H1 (cell line): ENCODE measurements around the gene RPL37. TPM values are rescaled to one million over a fixed set of nuclear protein-coding genes. Genes with fewer than 3 reads are reported as not detected.

ENCODE experiments used
- CTCF ChIA-PET: fragments of 300-600 bp; sonication (Branson Sonifier 250); formaldehyde crosslinking; loops from one replicate; lab custom pipeline; 2021; ENCODE audit not compliant: partially characterized antibody; lab: Charles Lee
- POLR2A ChIA-PET: fragments of 300-600 bp; sonication (Branson Sonifier 250); formaldehyde crosslinking; loops from one replicate; lab custom pipeline; 2021; ENCODE audit warnings: inconsistent platforms; ENCODE audit not compliant: partially characterized antibody; lab: Charles Lee
- DNase-seq, 2 experiments: peaks; one replicate each; pipeline versions ENCODE4 v3.0.0 to v3.0.0-alpha.2; 2010 to 2022; ENCODE audit warnings: low spot score in 2 of 2, low read depth in 1 of 2, mixed read lengths in 1 of 2
- FAIRE-seq: peaks from 2 replicates; lab custom pipeline; 2011; peaks lifted over from hg19 to GRCh38; lab: Jason Lieb, UNC
- H2AFZ ChIP-seq: 2 replicates; pipeline ENCODE4 v1.8.1; 2012; ENCODE audit warnings: low read length, inconsistent platforms
- H2AK5ac ChIP-seq: 2 replicates; pipeline ENCODE4 v1.6.1; 2013; ENCODE audit warnings: low read depth, low read length
- H2BK120ac ChIP-seq: replicated peaks from 2 replicates; pipeline ENCODE3; 2013; ENCODE audit warnings: low read depth, low read length, inconsistent platforms
- H2BK12ac ChIP-seq: 2 replicates; pipeline ENCODE4 v1.6.1; 2013; ENCODE audit warnings: low read depth, low read length
- H2BK15ac ChIP-seq: 2 replicates; pipeline ENCODE4 v1.6.1; 2013; ENCODE audit warnings: low read length
- H2BK20ac ChIP-seq: 2 replicates; pipeline ENCODE4 v1.6.1; 2013; ENCODE audit warnings: low read length
- H2BK5ac ChIP-seq: 2 replicates; pipeline ENCODE4 v1.6.1; 2013; ENCODE audit warnings: low read depth, low read length
- H3K14ac ChIP-seq: 2 replicates; pipeline ENCODE4 v1.6.1; 2013; ENCODE audit warnings: inconsistent platforms; ENCODE audit not compliant: insufficient read length
- H3K18ac ChIP-seq: 2 replicates; pipeline ENCODE4 v1.6.1; 2013; ENCODE audit warnings: low read length; ENCODE audit errors: extremely low read depth
- H3K23ac ChIP-seq: 2 replicates; pipeline ENCODE4 v1.6.1; 2013; ENCODE audit warnings: inconsistent platforms; ENCODE audit not compliant: insufficient read length
- H3K23me2 ChIP-seq: 2 replicates; pipeline ENCODE4 v1.6.1; 2013; ENCODE audit warnings: low read depth, low read length
- H3K27ac ChIP-seq: 2 replicates; pipeline ENCODE4 v1.6.1; 2011; ENCODE audit warnings: low read depth, low read length, inconsistent platforms
- H3K27me3 ChIP-seq, 4 experiments: replicated peaks in 1 of 4; 1 replicate in 1 of 4; 2 replicates in 3 of 4; pipeline versions ENCODE4 v1.6.1 to v1.8.1; 2011 to 2013; ENCODE audit warnings: low read length in 3 of 4, mild to moderate bottlenecking in 3 of 4, inconsistent platforms in 2 of 4, mixed read lengths in 2 of 4, moderate library complexity in 1 of 4; ENCODE audit not compliant: control insufficient read depth in 3 of 4, insufficient read depth in 3 of 4; ENCODE audit errors: extremely low read depth in 1 of 4
- H3K36me3 ChIP-seq, 4 experiments: 2 replicates each; pipeline versions ENCODE4 v1.6.1 to v1.8.1; 2011 to 2013; ENCODE audit warnings: mild to moderate bottlenecking in 4 of 4, low read length in 3 of 4, moderate library complexity in 2 of 4, control low read depth in 1 of 4, inconsistent platforms in 1 of 4; ENCODE audit not compliant: insufficient read depth in 4 of 4, control insufficient read depth in 2 of 4
- H3K4ac ChIP-seq: replicated peaks from 2 replicates; pipeline ENCODE3; 2013; ENCODE audit warnings: low read length, low read depth, mixed read lengths, inconsistent platforms; ENCODE audit not compliant: insufficient read length
- H3K4me1 ChIP-seq, 4 experiments: replicated peaks in 1 of 4; 1 replicate in 1 of 4; 2 replicates in 3 of 4; pipeline versions ENCODE4 v1.6.1 to v1.8.1; 2011 to 2013; ENCODE audit warnings: low read length in 3 of 4, inconsistent platforms in 2 of 4, mixed read lengths in 1 of 4; ENCODE audit not compliant: insufficient read depth in 4 of 4, control insufficient read depth in 3 of 4
- H3K4me2 ChIP-seq, 2 experiments: 2 replicates each; pipeline versions ENCODE4 v1.6.1 to v1.8.1; 2011 to 2013; ENCODE audit warnings: low read depth in 2 of 2, low read length in 2 of 2, control low read depth in 1 of 2, inconsistent platforms in 1 of 2, mild to moderate bottlenecking in 1 of 2; ENCODE audit not compliant: insufficient read depth in 1 of 2
- H3K4me3 ChIP-seq, 4 experiments: fragments of 200-600, 300-600 bp in 1 of 4; sonication (generic), shearing (Covaris generic), sonication (Bioruptor Twin) in 1 of 4; 2 replicates each; pipeline versions ENCODE4 v1.5.1 to v1.8.1; 2011 to 2016; ENCODE audit warnings: low read length in 4 of 4, low read depth in 3 of 4, control low read depth in 2 of 4, inconsistent platforms in 2 of 4, mild to moderate bottlenecking in 2 of 4, mixed read lengths in 1 of 4, moderate library complexity in 1 of 4; ENCODE audit not compliant: insufficient read depth in 2 of 4; ENCODE audit errors: extremely low read depth in 1 of 4
- H3K56ac ChIP-seq: replicated peaks from 2 replicates; pipeline ENCODE3; 2013; ENCODE audit warnings: low read depth, mild to moderate bottlenecking, mixed read lengths, low read length, inconsistent platforms; ENCODE audit not compliant: insufficient read length
- H3K79me1 ChIP-seq: 2 replicates; pipeline ENCODE4 v1.6.1; 2013; ENCODE audit warnings: low read depth, low read length, control low read depth
- H3K79me2 ChIP-seq, 2 experiments: 2 replicates each; pipeline versions ENCODE4 v1.6.1 to v1.8.1; 2012 to 2013; ENCODE audit warnings: low read length in 2 of 2, mild to moderate bottlenecking in 2 of 2, inconsistent platforms in 1 of 2; ENCODE audit not compliant: insufficient read depth in 2 of 2, control insufficient read depth in 1 of 2
- H3K9ac ChIP-seq, 4 experiments: replicated peaks in 1 of 4; 1 replicate in 1 of 4; 2 replicates in 3 of 4; pipeline versions ENCODE4 v1.6.1 to v1.8.1; 2011 to 2013; ENCODE audit warnings: low read depth in 3 of 4, low read length in 3 of 4, control low read depth in 2 of 4, mild to moderate bottlenecking in 2 of 4, moderate library complexity in 2 of 4, inconsistent platforms in 1 of 4; ENCODE audit errors: extremely low read depth in 1 of 4
- H3K9me3 ChIP-seq, 2 experiments: 2 replicates each; pipeline versions ENCODE4 v1.6.1 to v1.8.1; 2012 to 2013; ENCODE audit warnings: mild to moderate bottlenecking in 2 of 2, moderate library complexity in 2 of 2, control low read depth in 1 of 2, inconsistent platforms in 1 of 2, low read depth in 1 of 2, low read length in 1 of 2, mixed read lengths in 1 of 2; ENCODE audit not compliant: insufficient read depth in 2 of 2
- H4K20me1 ChIP-seq, 2 experiments: replicated peaks in 1 of 2; 2 replicates each; pipeline versions ENCODE3 to v1.8.1; 2011 to 2013; ENCODE audit warnings: inconsistent platforms in 2 of 2, low read length in 2 of 2, mild to moderate bottlenecking in 1 of 2; ENCODE audit not compliant: insufficient read depth in 2 of 2, control insufficient read depth in 1 of 2
- H4K5ac ChIP-seq: 2 replicates; pipeline ENCODE4 v1.6.1; 2013; ENCODE audit warnings: low read length, low read depth, mixed read lengths, inconsistent platforms; ENCODE audit not compliant: insufficient read length
- H4K8ac ChIP-seq: 2 replicates; pipeline ENCODE4 v1.8.0; 2013; ENCODE audit warnings: mild to moderate bottlenecking, moderate library complexity, low read length, inconsistent platforms; ENCODE audit not compliant: insufficient read depth; ENCODE audit errors: extremely low read depth
- H4K91ac ChIP-seq: replicated peaks from 2 replicates; pipeline ENCODE3; 2013; ENCODE audit warnings: low read length, mixed read lengths, inconsistent platforms; ENCODE audit not compliant: insufficient read length
- BCL11A ChIP-seq, 2 experiments: IDR thresholded peaks; one replicate each; pipeline ENCODE4 v1.6.1; 2011; ENCODE audit warnings: low read depth in 2 of 2, low read length in 2 of 2, mild to moderate bottlenecking in 2 of 2
- KDM4A ChIP-seq: IDR thresholded peaks from one replicate; pipeline ENCODE4 v1.7.1; 2012; ENCODE audit warnings: low read depth, mild to moderate bottlenecking, moderate library complexity, low read length, inconsistent platforms; ENCODE audit not compliant: severe bottlenecking
- PHF8 ChIP-seq: fragments of 200-600 bp; sonication (generic); conservative IDR thresholded peaks from 2 replicates; pipeline ENCODE4 v1.7.1; 2012; ENCODE audit warnings: low read depth, mild to moderate bottlenecking, inconsistent platforms, low read length, moderate library complexity
- POLR2AphosphoS5 ChIP-seq: IDR thresholded peaks from 2 replicates; pipeline ENCODE4 v1.6.1; 2011; ENCODE audit warnings: low read depth, low read length
- TCF12 ChIP-seq: IDR thresholded peaks from 2 replicates; pipeline ENCODE4 v1.6.1; 2011; ENCODE audit warnings: low read depth, mild to moderate bottlenecking, low read length
- WGBS, 2 experiments: shearing (Covaris generic) in 1 of 2; methylation state at CpG; one replicate each; pipeline versions ENCODE4 v1.1.6 to v1.1.7; 2013 to 2015; ENCODE audit warnings: low lambda C conversion rate in 2 of 2, mixed read lengths in 2 of 2, inconsistent platforms in 1 of 2, low coverage in 1 of 2, missing lambda C conversion rate in 1 of 2; ENCODE audit not compliant: insufficient replicate concordance in 2 of 2, insufficient coverage in 1 of 2, insufficient read length in 1 of 2; ENCODE audit errors: extremely low coverage in 1 of 2, missing lambda C conversion rate in 1 of 2; 5-methylcytosine and 5-hydroxymethylcytosine counted together
- polyA plus RNA-seq, 7 experiments: library from polyadenylated mRNA; depleted of rRNA in 3 of 7; stranded (reverse) in 5 of 7; unstranded in 2 of 7; fragments of >200 nt in 5 of 7; fragments of 200-250 nt in 2 of 7; gene quantifications; 1 replicate in 5 of 7; 2 replicates in 1 of 7; 4 replicates in 1 of 7; pipeline versions ENCODE4 v1.2.1 to v1.2.3, GENCODE V29; 2011 to 2013; ENCODE audit warnings: missing spikeins in 2 of 7, mixed read lengths in 2 of 7
- total RNA-seq: library from RNA; stranded (reverse); fragmentation: NEBNext Ultra II Directional; extraction: Animal tissue kit (Norgen Biotek cat#: 25700); gene quantifications from 2 replicates; pipeline ENCODE4 v1.2.1, GENCODE V29; 2021

Gene RPL37
- total and polyA plus RNA-seq, 2 of the 8 experiments (the other 6 are each of a cell fraction or from before 2014, with no cell fraction given): 467 to 1,534 TPM

DNA sequence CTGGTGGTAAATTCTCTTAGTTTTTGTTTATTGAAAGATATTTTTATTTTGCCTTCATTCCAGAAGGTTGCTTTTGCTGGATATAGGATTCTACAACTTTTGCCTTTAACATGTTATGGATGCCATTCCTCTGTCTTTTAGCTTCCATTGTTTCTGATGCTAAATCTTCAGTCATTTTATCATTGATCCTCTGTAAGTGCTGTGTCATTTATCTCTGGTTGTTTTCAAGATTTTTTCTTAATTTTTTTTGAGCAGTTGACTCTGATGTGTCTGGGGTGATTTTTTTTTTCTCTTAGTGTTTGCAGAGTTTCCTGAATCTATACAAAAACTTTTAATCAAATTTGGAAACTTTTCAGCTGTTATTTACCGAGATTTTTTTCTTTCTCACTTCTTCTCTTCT, 12.5 kb upstream of the RPL37 start:
- no peak overlapping the region for H3K23ac ChIP-seq
- no peak overlapping the region for H3K27ac ChIP-seq
- no peak overlapping the region for H2BK5ac ChIP-seq
- H2BK12ac ChIP-seq: no peak overlapping the region
- H2BK15ac ChIP-seq: no peak overlapping the region
- no peaks in the 10 kb centered on the region for H3K79me1 ChIP-seq
- H2AK5ac ChIP-seq: no peak overlapping the region
- H2BK20ac ChIP-seq: no peak overlapping the region
- DNase-seq (no peak), FAIRE-seq (no peak)
- no peak overlapping the region for H3K4me3 ChIP-seq
- no peak overlapping the region for H4K91ac ChIP-seq
- no peaks in the 10 kb centered on the region for H3K9me3 ChIP-seq
- no peaks in the 10 kb centered on the region; the same call in 1 of the 2 replicates for H3K23me2 ChIP-seq
- H3K18ac ChIP-seq: no peak overlapping the region
- no peak overlapping the region for H3K56ac ChIP-seq
- ChIA-PET CTCF (interaction anchor here (1.2 kb wide), 1 partner anchor 12 kb away, joined by 3 read pairs; no protein-coding TSS in a partner anchor), POLR2A (interaction anchor here (15.5 kb wide), 1 partner anchor 18 kb away, joined by 257 read pairs; the partner anchor contains the start of gene RPL37)
- no peak overlapping the region for H3K4ac ChIP-seq
- no peak for TF ChIP-seq KDM4A
- no peak for TF ChIP-seq PHF8
- no peak for TF ChIP-seq BCL11A (IDR thresholded peaks at IDR 0.05; ENCODE audit: low read depth in 2 of 2, low read length in 2 of 2)
- TF ChIP-seq POLR2AphosphoS5: no peak
- no peak for TF ChIP-seq TCF12
- H4K8ac ChIP-seq: no peak overlapping the region
- no peak overlapping the region for H3K9ac ChIP-seq
- H3K4me1 ChIP-seq: no peaks in the 10 kb centered on the region
- H3K79me2 ChIP-seq: no peaks in the 10 kb centered on the region
- no peak overlapping the region for H3K14ac ChIP-seq
- H3K4me2 ChIP-seq: no peak overlapping the region
- H4K5ac ChIP-seq: no peak overlapping the region
- WGBS, 2 experiments: 78% methylated on average over 1 of the region's 1 CpG; no CpG with 5 or more reads in 1 of the 2 experiments
- H2AFZ ChIP-seq: no peak overlapping the region
- H3K36me3 ChIP-seq: no peaks in the 10 kb centered on the region
- H3K27me3 ChIP-seq: no peaks in the 10 kb centered on the region
- no peaks in the 10 kb centered on the region for H4K20me1 ChIP-seq
- H2BK120ac ChIP-seq: no peak overlapping the region
